GM18526 (cell line): ENCODE results near the gene SELENOM.

Source experiments
- POLR2A ChIP-seq: IDR thresholded peaks from 3 replicates; pipeline ENCODE4 v1.6.1; 2011; ENCODE audit not compliant: insufficient read length; ENCODE audit errors: extremely low read depth

SELENOM gene

GRCh38 chr22:31138126-31138525 lies 30.8 kb upstream of the SELENOM start:
- TF ChIP-seq POLR2A = no peak

DNA sequence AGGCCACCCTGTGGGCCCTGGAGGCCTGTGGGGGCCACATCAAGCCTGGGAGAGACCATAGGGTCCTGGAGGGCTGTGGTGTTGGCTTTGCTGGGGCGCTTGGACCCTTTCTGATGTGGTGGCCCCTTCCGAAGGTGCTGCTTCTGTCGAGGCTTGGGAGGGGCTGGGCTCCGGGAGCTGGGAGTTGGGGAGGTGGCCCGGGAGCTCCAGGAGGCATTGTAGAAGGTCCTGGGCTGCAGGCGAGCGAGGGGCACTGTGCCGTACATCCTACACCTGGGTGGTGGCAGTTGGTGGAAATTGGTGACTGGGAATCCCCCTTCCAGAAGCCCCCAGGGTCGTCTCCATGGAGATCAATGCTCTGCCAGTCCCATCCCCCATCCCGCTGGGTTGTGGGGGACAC lies 30.4 kb upstream of the SELENOM start:
- no peak for TF ChIP-seq POLR2A

DNA sequence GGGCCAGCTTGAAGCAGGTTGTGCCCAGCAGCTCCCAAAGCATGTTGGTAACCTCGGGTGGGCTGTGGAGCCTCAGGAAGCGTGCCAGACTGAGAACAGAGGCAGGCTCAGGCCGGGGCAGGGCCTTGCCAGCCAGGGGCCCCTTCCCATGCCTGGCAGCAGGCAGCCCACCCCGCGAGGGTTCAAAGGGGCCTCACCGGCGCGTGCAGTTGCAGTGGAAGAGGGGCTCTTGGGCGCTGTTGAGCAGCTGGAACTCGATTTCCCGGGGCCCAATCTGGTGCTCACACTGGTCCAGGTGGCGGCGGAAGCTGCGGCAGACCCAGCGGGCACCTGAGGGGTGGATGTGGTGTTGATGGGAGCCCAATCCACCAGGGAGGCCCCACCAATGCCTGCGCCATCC lies 29.3 kb upstream of the SELENOM start:
- no peak for TF ChIP-seq POLR2A

DNA sequence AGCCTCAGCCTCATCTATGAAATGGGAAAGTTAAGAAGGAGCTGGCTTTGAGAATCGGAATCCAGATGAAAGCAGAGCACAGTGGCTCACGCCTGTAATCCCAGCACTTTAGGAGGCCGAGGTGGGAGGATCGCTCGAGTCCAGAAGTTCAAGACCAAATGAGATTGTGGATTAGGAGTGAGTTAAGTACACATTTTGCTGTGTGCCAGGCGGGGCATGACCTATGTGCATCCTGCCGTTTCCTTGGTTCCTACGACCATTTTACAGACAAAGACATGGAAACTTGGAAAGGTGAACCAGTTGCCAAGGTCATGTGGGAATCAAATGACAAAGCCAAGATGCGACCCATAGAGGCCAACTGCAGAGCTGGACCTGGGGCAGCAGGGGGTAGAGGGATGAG lies 28.8 kb upstream of the SELENOM start:
- no peak for TF ChIP-seq POLR2A

GRCh38 chr22:31135706-31136105 lies 28.3 kb upstream of the SELENOM start:
- TF ChIP-seq POLR2A = no peak

GRCh38 chr22:31134688-31135087 lies 27.3 kb upstream of the SELENOM start:
- no peak for TF ChIP-seq POLR2A

- TF ChIP-seq POLR2A = no peak
Observed at GRCh38 chr22:31133911-31134310, 26.5 kb upstream of the SELENOM start.

- TF ChIP-seq POLR2A = no peak
Observed at GRCh38 chr22:31130873-31131272, 23.5 kb upstream of the SELENOM start.

DNA sequence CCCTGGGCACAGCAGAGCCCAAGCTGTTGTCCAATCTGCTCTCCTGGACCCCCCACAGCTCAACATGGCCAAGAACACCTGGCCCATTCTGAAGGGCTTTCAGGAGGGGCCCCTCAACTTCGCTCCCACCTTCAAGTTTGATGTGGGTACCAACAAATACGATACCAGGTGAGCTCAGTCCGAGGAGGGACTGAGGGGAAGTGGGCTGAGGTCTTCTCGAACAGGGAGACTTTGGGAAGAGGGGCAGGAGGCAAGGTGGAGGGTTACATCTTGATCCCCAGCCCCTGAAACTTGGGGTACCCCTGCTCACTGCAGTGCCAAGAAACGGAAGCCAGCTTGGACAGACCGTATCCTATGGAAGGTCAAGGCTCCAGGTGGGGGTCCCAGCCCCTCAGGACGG lies 20.8 kb upstream of the SELENOM start:
- TF ChIP-seq POLR2A = no peak

DNA sequence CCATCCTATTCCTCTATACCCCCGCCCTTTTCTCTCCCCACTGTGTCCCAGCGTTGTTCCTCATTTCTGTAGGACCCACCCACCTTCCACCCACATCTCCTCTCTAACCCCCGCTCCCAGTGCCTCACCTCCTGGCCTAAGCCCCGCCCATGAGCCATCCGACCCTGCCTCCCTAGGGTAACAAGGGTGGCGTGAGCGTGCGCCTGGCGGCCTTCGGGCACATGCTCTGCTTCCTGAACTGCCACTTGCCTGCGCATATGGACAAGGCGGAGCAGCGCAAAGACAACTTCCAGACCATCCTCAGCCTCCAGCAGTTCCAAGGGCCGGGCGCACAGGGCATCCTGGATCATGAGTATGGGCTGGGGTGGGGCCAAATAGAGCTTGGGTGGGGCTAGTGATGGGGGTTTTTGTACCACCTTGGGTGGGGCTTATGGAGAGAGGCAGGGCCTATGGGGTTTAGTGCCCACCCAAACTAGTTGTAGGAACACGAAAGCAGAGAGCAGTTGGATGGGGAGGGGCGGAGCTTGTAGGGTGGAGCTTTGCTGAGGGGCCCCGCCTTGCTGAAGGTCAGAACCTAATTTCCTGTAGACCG lies 19.9 kb upstream of the SELENOM start:
- no peak for TF ChIP-seq POLR2A

DNA sequence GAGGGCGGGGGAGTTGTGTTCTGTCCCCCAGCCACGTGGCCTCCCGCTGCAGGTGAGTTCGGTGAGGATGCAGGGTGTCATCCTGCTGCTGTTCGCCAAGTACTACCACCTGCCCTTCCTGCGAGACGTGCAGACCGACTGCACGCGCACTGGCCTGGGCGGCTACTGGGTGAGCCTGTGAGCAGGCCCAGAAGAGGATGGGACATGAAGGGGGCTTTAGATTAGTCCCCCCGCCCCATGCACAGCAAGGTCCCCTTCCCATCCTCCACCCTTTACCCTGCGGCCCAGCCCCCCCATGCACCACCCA lies 19.5 kb upstream of the SELENOM start:
- TF ChIP-seq POLR2A = no peak

DNA sequence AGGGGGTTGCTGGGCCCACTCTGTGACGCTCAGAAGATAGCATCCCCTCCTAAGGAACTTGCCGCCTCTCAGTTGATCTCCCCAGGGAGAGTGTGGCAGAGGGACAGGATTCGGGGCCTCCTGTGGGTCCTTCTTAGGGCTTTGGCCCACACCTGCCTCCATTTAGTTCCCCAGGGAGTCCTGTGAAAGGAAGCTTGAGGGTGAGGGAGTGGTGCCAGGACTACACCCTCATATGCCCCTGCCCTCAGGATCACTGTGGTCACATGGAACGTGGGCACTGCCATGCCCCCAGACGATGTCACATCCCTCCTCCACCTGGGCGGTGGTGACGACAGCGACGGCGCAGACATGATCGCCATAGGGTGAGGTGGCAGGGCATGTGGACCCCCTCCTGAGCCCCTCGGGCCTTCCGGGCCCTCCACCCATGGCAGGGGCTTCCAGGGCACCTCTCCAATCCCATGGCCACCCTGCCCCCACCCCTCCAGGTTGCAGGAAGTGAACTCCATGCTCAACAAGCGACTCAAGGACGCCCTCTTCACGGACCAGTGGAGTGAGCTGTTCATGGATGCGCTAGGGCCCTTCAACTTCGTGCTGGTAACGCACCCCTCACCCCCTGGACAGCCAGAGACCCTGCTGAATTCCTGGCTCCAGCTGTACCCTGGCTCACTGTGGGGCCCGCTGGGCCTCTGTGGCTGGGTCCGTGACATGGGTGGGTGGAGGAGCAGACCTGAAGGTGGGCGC lies 18.9 kb upstream of the SELENOM start:
- TF ChIP-seq POLR2A = no peak

DNA sequence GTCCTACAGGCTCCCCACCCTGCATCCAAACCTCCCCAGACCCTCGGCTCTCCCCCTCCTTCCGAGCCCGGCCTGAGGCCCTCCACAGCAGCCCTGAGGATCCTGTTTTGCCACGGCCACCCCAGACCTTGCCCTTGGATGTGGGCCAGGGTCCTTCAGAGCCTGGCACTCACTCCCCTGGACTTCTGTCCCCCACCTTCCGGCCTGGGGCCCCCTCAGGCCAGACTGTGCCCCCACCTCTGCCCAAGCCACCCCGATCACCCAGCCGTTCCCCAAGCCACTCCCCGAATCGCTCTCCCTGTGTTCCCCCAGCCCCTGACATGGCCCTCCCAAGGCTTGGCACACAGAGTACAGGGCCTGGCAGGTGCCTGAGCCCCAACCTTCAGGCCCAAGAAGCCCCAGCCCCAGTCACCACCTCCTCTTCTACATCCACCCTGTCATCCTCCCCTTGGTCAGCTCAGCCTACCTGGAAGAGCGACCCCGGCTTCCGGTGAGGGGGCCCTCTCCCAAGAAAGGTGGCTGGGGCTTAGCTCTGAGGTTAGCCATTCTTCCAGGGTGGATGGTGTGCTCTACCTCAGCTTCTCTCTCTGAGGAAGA lies 18.3 kb upstream of the SELENOM start:
- no peak for TF ChIP-seq POLR2A

DNA sequence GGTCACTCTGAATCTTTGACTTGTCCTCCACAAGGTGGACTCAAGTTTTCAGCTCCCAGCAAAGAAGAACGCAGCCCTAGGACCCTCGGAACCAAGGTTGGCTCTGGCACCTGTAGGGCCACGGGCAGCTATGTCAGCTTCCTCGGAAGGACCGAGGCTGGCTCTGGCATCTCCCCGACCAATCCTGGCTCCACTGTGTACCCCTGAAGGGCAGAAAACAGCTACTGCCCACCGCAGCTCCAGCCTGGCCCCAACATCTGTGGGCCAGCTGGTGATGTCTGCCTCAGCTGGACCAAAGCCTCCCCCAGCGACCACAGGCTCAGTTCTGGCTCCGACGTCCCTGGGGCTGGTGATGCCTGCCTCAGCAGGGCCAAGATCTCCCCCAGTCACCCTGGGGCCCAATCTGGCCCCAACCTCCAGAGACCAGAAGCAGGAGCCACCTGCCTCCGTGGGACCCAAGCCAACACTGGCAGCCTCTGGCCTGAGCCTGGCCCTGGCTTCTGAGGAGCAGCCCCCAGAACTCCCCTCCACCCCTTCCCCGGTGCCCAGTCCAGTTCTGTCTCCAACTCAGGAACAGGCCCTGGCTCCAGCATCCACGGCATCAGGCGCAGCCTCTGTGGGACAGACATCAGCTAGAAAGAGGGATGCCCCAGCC lies 17.6 kb upstream of the SELENOM start:
- no peak for TF ChIP-seq POLR2A

- TF ChIP-seq POLR2A = no peak
Observed at GRCh38 chr22:31124290-31124689, 16.9 kb upstream of the SELENOM start.

- TF ChIP-seq POLR2A = no peak
Observed at GRCh38 chr22:31123292-31123602, 15.9 kb upstream of the SELENOM start.
